OCI-LY1 (cell line): Measurements from ENCODE around the gene DPEP2NB.

ENCODE experiments used
- H2AFZ ChIP-seq: fragments of 200-600 bp; sonication (generic), shearing (Covaris generic); 2 replicates; pipeline ENCODE4 v1.6.0; 2014; ENCODE audit warnings: antibody characterized with exemption, mild to moderate bottlenecking, low read length
- H3F3A ChIP-seq: fragments of 200-600 bp; sonication (generic), shearing (Covaris generic); 2 replicates; pipeline ENCODE4 v1.6.0; 2014; ENCODE audit warnings: mild to moderate bottlenecking, antibody characterized with exemption, low read length, moderate library complexity; ENCODE audit not compliant: insufficient read depth
- H3K27ac ChIP-seq: fragments of 200-600 bp; sonication (generic); 2 replicates; pipeline ENCODE4 v1.5.1; 2014; ENCODE audit warnings: low read length, mixed run types, mild to moderate bottlenecking, low read depth; ENCODE audit not compliant: poor library complexity, severe bottlenecking
- H3K27me3 ChIP-seq: fragments of 200-600 bp; sonication (generic); 2 replicates; pipeline ENCODE4 v1.6.0; 2014; ENCODE audit warnings: antibody characterized with exemption, mild to moderate bottlenecking, low read length, moderate library complexity; ENCODE audit not compliant: insufficient read depth
- H3K36me3 ChIP-seq: fragments of 200-600 bp; sonication (generic); 2 replicates; pipeline ENCODE4 v1.6.1; 2014; ENCODE audit warnings: mild to moderate bottlenecking, antibody characterized with exemption, low read length, moderate library complexity, mixed read lengths; ENCODE audit not compliant: insufficient read depth
- H3K4me1 ChIP-seq: fragments of 200-600 bp; sonication (generic); 2 replicates; pipeline ENCODE4 v1.5.1; 2014; ENCODE audit warnings: mild to moderate bottlenecking, low read length, moderate library complexity; ENCODE audit not compliant: insufficient read depth, severe bottlenecking
- H3K4me2 ChIP-seq: fragments of 200-600 bp; sonication (generic), shearing (Covaris generic); 2 replicates; pipeline ENCODE4 v1.6.1; 2014; ENCODE audit warnings: low read length
- H3K4me3 ChIP-seq: fragments of 200-600 bp; sonication (generic); 2 replicates; pipeline ENCODE4 v1.5.1; 2014; ENCODE audit warnings: low read length, low read depth, mild to moderate bottlenecking, mixed read lengths; ENCODE audit not compliant: poor library complexity, severe bottlenecking
- H3K79me2 ChIP-seq: fragments of 200-600 bp; shearing (Covaris generic); 2 replicates; pipeline ENCODE4 v1.6.1; 2016; ENCODE audit warnings: mixed run types, low read length, mixed read lengths; ENCODE audit not compliant: insufficient read depth
- H3K9ac ChIP-seq: fragments of 200-600 bp; sonication (generic), shearing (Covaris generic); 2 replicates; pipeline ENCODE4 v1.6.1; 2014; ENCODE audit warnings: mild to moderate bottlenecking, low read length, mixed read lengths
- H3K9me2 ChIP-seq: fragments of 200-600 bp; sonication (generic), shearing (Covaris generic); 2 replicates; pipeline ENCODE4 v1.6.1; 2014; ENCODE audit warnings: low read depth, mild to moderate bottlenecking, low read length, mixed read lengths
- H3K9me3 ChIP-seq: fragments of 200-600 bp; shearing (Covaris generic); 2 replicates; pipeline ENCODE4 v1.6.1; 2014; ENCODE audit warnings: low read length, mixed read lengths
- H4K20me1 ChIP-seq: fragments of 200-600 bp; sonication (generic), shearing (Covaris generic); 2 replicates; pipeline ENCODE4 v1.6.0; 2016; ENCODE audit warnings: mild to moderate bottlenecking, low read length; ENCODE audit not compliant: insufficient read depth
- CTCF ChIP-seq: fragments of 200-600 bp; sonication (generic), shearing (Covaris generic); IDR thresholded peaks from 2 replicates; pipeline ENCODE4 v1.5.1; 2017; ENCODE audit warnings: mild to moderate bottlenecking, antibody characterized with exemption, low read length, moderate library complexity, mixed read lengths
- EZH2 ChIP-seq: fragments of 200-600 bp; sonication (generic), shearing (Covaris generic); IDR thresholded peaks from 2 replicates; pipeline ENCODE4 v1.8.0; 2017; ENCODE audit warnings: borderline replicate concordance, mixed run types, mild to moderate bottlenecking, antibody characterized with exemption, low read length, moderate library complexity, mixed read lengths

DPEP2NB gene

GRCh38 chr16:68061396-68061795 is 45.7 kb upstream of the DPEP2NB start:
- Histone ChIP-seq H3K4me2 (no peak overlapping the region), H4K20me1 (no peaks in the 10 kb centered on the region), H3K9me3 (no peaks in the 10 kb centered on the region), H3K27me3 (no peaks in the 10 kb centered on the region), H3K9me2 (no peaks in the 10 kb centered on the region), H2AFZ (no peak overlapping the region), H3K4me1 (no peaks in the 10 kb centered on the region), H3F3A (no peaks in the 10 kb centered on the region), H3K27ac (no peak overlapping the region), H3K9ac (no peak overlapping the region), H3K36me3 (peaks cover 45% of the 10 kb centered on the region; the same call in 1 of the 2 replicates), H3K79me2 (no peaks in the 10 kb centered on the region), H3K4me3 (no peak overlapping the region)
- TF ChIP-seq CTCF (no peak), EZH2 (no peak)

DNA sequence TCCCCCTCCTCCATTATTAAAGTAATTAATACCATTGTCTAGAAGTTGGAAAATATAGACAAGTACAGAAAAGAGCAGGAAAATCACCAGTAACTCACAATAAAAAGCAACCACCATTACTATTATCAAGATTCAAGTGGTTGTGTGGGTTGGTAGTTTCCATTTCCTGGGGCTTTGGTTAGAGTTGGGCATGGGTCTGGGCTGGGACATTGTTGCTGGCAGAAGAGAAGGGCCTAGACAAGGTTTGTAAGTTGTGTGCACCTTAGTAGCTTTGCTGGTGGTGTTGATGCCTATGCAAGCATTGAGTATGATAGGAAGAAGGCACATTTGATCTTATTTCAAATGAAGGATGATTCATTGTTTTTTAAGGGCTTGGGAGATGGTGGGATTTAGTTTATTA is 44.1 kb upstream of the DPEP2NB start:
- H3K9ac ChIP-seq: no peak overlapping the region
- TF ChIP-seq EZH2 (no peak), CTCF (no peak)

GRCh38 chr16:68055395-68055794 is 39.7 kb upstream of the DPEP2NB start:
- H3K9ac ChIP-seq: no peak overlapping the region
- H3K9me2 ChIP-seq: no peaks in the 10 kb centered on the region
- H3K27ac ChIP-seq: no peak overlapping the region
- no peak overlapping the region for H2AFZ ChIP-seq
- H3K27me3 ChIP-seq: no peaks in the 10 kb centered on the region
- no peak overlapping the region for H3K4me3 ChIP-seq
- H3K4me1 ChIP-seq: no peaks in the 10 kb centered on the region
- H3K36me3 ChIP-seq: peaks cover 67% of the 10 kb centered on the region
- no peaks in the 10 kb centered on the region for H3K9me3 ChIP-seq
- TF ChIP-seq EZH2 (no peak), CTCF (no peak)
- H3F3A ChIP-seq: 0 out of 2 replicates have a peak, but pooled peaks cover 3% of the 10 kb centered on the region
- H3K79me2 ChIP-seq: no peaks in the 10 kb centered on the region
- no peaks in the 10 kb centered on the region for H4K20me1 ChIP-seq
- no peak overlapping the region for H3K4me2 ChIP-seq

More for the DNA sequence above, 44.1 kb upstream of the DPEP2NB start:
- H3F3A ChIP-seq: 0 out of 2 replicates have a peak, but pooled peaks cover 3% of the 10 kb centered on the region
- no peaks in the 10 kb centered on the region for H3K27me3 ChIP-seq
- H3K9me3 ChIP-seq: no peaks in the 10 kb centered on the region
- H3K4me1 ChIP-seq: no peaks in the 10 kb centered on the region
- H3K4me3 ChIP-seq: no peak overlapping the region
- H2AFZ ChIP-seq: no peak overlapping the region
- no peaks in the 10 kb centered on the region for H3K9me2 ChIP-seq
- no peaks in the 10 kb centered on the region for H4K20me1 ChIP-seq
- H3K4me2 ChIP-seq: no peak overlapping the region
- H3K36me3 ChIP-seq: peaks cover 52% of the 10 kb centered on the region
- H3K79me2 ChIP-seq: no peaks in the 10 kb centered on the region
- no peak overlapping the region for H3K27ac ChIP-seq
